DMS114 treated with DMSO at 0.1 percent for 48 hours (cell line): Measurements from ENCODE around the gene FAM171A1.
"Not testable (repeated sequence)": the region's sequence is repeated elsewhere in the genome, so short reads cannot be mapped to it uniquely, and the experiment has no call there.

Experiments
- DNase-seq: peaks from one replicate; lab custom pipeline; 2025; ENCODE audit not compliant: unreplicated experiment; lab: John Stamatoyannopoulos, UW

FAM171A1 gene

DNA sequence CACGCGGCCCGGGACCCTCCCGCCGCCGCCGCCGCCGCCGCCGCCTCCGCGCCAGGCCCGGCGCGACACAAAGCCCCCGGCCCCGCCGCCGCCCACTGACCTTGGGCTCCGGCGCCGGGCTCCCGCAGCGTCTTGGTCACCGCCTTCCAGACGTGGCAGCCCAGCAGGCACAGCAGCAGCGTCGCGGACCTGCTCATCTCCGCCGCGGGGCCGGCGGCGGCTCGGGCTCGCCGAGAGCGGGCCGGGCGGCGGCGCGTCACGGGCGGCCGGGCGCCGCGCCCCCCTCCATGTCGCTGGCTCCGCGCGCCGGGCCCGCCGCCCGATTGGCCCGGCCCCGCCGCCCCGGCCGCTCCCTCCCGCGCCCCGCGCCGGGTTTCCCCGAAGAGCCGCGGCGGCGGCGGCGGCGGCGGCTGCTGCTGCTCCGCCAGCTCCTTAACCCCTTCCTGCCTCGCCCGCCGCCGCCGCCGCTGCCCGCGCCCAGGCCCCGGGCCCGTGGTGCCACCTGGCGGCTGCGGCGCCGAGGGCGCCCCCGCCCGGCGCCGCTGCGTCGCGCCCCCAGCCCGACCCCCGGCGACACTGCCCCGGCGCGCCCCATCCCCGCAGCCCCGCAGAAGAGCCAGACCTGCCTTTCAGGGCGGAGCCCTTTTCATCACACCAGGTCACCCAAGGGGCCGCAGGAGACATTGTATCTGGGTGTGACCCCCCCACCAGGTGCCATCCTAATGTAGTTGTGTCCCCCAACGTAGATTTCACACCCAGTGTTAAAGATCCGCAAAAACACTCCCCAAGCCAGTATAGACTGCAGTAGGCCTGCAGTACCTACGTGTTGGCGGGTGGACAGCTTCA is at the start of gene FAM171A1:
Gene FAM171A1 (minus strand): TSS at position 434 of the 846 bp plus-strand sequence. CDS start 237 bp downstream, at position 197.
- peak; percentile 13 for DNase-seq

DNA sequence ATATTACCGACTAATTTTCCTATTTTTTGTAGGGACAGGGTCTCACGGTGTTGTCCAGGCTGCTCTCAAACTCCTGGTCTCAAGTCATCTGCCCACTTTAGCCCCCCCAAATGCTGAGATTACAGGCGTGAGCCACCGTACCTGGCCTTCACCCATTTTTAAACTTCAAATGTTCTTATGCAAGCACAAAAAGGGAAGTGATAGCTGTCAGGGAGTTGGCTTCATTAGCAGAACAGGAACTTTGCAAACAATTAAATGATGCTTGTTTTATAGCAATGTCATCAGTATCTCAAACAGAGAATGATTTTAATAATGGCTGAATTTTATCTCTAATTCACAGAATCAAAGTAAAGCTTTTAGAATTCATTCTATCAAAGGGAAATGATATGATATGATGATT is 49.8 kb upstream of the FAM171A1 start:
- no peak for DNase-seq

DNA sequence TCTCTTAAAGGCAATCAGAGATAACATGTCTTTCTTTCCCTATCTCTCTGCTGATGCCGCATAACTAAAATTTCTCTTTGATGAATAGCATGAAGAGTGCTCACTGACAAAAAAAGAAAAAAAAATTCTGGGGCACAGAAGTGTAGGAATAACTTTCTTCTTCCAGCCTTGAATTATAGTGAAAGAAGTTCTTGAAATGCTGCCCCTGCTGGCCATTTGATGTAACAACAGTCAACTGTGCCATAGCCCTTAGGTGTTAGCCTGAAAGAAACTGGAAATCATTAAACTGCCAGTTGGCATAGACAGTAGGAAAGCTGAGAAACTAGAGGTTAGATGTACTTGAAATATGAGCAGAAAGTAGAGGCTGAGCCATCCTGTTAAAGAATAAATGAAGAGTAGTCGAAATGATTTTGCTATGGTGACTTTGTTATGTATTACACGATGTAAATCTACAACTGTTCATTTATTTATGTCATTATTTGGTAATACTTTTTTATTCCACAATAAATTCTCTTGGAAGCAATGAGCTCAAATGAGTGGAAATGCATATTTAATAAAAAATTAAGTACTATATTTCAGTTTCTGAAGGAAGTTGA is 48.3 kb upstream of the FAM171A1 start:
- DNase-seq: peak; percentile 29

DNA sequence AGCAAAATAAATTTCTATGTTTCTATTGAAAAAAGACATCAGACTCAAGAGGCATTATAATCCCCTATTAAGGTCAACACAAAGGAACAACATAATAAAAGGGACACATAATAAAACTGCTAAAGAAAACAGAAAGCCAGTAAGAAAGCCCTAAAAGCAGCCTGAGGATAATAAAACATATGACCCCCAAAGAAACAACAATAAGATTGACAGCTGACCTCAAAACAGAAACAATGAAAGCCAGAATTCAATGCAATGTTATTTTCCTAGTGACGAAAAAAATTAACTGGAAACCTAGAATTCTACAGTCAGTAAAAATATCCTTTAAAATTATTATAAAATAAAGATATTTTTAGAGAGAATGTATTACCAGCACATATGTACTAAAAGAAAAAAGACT is 44.9 kb upstream of the FAM171A1 start:
- DNase-seq: no peak

DNA sequence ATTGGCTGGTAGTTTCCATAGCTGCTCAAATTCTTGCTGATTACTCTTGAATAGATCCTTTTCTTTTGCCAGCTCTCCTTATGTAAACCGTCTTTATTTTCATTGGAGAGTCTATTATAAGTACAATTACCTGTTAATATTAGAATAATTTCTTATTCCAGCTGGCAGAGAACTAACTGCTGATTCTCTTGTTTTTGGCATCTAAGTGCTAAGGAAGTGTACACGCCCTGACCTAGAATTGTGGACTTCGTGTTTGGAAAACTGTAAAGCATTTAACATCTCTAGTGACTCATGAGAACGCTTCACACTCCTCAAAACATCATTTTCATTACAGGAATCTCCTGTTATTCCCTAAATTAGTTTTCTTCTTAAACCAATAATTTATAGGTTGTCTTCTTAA is 39.9 kb upstream of the FAM171A1 start:
- DNase-seq: no peak

DNA sequence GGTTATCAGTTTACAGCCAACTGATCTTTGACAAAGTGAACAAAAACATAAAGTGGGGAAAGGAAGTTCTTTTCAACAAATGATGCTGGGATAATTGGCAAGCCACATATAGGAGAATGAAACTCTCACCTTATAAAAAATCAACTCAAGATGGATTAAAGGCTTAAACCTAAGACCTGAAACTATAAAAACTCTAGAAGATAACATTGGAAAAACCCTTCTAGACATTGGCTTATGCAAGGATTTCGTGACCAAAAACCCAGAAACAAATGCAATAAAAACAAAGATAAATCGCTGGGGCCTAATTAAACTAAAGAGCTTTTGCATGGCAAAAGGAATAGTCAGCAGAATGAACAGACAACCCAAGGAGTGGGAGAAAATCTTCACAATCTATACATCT is 38.3 kb upstream of the FAM171A1 start:
- not testable (repeated sequence) for DNase-seq

DNA sequence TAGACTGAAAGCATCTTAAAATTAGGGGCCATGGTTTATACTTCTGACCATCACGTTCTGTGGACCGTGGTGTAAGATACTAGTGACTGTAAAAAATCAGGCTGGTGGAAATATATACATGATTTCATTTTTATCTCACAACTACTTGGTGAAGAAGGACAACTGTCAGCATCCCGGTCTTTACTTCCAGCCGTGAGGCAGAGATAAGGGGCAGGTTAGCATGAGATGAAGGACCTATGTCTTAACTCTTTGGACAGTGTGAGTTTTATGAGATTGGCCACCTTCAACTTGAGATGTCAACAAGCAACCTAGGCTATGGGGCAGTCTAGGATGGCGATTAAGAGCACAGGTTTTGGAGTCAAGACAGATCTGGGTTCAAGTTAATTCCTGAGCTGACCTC is 37.5 kb upstream of the FAM171A1 start:
- no peak for DNase-seq

DNA sequence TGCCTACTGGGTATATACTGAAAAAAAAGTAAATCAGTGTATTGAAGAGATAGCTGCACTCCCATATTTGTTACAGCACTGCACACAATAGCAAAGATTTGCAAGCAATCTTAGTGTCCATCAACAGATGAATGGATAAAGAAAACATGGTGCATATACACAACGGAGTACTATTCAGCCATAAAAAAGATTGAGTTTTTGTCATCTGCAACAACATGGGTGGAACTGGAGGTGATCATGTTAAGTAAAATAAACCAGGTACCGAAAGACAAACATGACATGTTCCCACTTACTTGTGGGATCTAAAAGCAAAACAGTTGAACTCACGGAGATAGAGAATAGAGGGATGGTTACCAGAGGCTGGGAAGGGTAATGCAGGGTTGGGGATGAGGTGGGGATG is 34.2 kb upstream of the FAM171A1 start:
- DNase-seq: no peak

DNA sequence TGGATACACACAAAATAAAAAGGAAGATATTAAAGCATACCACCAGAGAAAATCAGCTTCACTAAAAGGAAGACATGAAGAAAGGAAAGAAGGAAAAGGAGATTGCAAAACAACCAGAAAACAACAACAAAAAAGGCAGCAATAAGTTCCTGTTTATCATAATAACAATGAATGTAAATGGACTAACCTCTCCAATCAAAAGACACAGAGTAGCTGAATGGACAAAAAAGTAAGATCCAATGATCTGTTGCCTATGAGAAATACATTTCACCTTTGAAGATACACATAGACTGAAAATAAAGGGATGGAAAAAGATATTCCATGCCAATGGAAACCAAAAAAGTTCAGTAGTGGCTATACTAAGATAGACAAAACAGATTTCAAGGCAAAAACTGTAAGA is 30.3 kb upstream of the FAM171A1 start:
- DNase-seq: no peak

DNA sequence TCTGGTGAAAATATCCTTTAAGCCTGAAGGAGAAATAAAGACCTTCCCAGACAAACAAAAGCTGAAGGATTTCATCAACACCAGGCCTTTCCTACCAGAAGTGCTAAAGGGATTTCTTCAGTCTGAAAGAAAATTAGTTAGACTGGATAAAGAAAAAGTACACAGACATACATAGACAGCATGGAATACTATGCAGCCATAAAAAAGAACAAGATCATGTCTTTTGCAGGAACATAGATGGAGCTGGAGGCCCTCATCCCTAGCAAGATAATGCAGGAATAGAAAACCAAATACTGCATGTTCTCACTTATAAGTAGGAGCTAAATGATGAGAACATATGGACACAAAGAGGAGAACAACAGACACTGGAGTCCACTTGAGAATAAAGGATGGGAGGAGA is 29.4 kb upstream of the FAM171A1 start:
- DNase-seq: not testable (repeated sequence)

DNA sequence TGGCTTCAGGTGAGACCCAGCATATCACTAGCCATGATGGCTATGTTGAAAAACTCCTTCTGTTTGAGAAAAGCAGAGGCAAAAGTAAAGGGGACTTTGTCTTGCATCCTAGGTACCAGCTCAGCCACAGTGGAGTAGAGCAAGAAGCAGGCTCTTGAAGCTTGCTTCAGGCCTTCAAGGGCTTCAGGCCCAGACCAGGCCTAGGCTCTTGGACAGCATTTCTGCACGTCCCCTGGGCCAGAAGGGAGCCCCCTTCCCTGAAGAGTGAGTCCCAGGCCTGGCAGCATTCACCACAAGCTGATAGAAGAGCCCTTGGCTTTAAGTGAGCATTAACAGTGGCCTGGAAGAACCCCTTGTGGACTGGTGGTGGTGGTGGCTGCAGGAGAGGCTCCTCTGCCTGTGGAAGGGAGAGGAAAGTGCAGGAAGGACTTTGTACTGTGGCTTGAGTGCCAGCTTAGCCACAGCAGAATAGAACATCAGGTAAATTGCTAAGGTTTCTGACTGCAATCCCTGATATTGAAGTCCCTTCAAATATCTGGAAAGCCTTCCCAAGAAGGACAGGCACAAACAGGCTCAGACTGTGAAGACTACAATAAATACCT is 28.1 kb upstream of the FAM171A1 start:
- DNase-seq: no peak

DNA sequence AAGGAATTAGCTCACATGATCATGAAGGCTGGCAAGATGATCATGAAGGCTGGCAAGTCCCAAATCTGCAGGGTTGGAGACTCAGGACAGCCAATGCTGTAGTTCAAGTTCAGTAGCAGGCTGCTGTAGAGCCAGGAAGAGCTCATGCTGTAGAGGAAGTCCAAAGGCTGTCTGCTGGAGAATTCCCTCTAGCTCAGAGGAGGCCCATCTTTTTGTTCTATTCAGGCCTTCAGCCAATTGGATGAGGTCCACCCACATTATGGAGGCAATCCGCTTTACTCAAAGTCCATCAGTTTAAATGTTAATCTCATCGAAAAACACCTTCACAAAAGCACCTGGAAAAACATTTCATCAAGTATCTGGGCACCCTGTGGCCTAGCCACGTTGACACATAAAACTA is 24.8 kb upstream of the FAM171A1 start:
- no peak for DNase-seq

DNA sequence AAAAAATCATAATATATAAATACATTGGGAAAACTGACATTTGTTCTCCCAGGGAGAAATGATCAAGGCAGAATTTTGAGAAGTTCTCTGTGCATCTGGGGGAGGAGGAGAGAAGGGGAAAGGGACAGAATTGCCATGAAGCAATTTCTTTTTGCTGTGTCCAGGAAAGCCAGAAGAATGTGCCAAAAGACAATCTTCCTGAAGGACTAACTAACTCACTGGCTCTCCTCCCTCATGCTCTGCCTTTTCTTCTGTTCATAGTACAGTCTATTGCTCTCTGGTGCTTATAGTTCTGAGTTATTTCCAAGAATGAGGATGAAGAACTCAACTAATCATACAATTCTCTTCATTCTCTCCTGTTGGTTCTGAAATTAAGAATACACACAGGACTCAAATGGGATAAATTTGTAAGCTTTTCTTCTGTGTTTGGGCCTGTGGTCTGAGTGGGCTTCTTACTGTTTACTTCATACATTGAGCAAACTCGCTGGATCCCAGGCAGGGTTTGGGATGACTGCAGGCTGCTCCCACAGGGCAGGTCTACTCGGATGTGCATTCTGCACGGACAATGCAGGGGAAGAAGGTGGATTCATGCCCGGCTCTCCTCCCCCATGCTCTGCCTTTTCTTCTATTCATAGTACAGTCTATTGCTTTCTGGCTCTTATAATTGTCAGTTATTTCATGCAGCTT is 22.2 kb upstream of the FAM171A1 start:
- no peak for DNase-seq

DNA sequence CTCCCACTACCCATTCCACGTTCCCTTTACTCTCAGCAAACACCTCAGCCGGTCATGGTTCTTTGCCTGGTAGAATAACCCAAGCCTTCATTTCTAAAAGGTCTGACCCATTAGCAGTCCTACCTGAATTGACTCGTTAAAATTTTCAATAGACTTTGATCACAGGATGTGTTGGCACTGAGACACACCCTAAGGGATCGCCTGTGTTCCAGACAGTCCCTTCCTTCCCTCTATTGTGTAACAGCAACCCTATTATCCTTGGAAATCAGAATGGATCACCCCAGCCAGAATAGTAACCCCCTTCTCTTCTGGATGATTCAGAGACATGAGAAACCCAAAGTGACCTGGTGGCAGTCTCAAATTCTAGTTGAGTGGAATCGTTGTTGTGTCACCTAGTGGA is 20.4 kb upstream of the FAM171A1 start:
- DNase-seq: no peak

DNA sequence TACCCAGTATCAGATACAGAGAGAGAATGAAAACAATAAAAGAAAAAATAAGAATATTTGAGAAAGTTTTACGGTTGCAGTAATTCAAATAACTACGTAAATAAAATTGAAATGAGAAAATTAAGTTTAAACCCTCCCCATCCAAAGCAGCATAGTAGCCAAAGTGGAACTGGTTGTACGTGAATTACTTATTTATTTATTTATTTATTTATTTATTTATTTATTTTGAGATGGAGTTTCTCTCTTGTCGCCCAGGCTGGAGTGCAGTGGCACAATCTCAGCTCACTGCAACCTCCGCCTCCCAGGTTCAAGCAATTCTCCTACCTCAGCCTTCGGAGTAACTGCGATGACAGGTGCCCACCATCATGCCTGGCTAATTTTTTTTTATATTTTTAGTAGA is 17.1 kb upstream of the FAM171A1 start:
- not testable (repeated sequence) for DNase-seq

DNA sequence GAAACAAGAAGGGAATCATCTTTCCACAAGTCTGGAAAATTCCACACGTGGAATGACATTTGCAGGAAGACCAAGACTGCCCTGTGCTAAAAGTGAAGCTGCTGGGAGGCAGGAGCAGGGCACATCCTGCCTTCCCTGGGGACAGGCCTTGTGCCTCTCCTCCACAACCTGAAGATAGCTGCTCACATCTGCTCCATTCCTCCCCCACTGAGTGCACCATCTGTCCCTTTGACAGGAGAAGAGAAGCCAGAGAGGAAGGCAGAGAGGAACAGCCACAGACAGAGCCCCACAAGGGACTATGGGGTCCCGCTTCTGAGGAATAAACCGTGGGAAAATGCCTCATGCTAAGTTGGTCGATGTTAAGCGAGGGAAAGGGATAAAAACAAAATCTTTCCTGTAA is 15.9 kb upstream of the FAM171A1 start:
- no peak for DNase-seq

DNA sequence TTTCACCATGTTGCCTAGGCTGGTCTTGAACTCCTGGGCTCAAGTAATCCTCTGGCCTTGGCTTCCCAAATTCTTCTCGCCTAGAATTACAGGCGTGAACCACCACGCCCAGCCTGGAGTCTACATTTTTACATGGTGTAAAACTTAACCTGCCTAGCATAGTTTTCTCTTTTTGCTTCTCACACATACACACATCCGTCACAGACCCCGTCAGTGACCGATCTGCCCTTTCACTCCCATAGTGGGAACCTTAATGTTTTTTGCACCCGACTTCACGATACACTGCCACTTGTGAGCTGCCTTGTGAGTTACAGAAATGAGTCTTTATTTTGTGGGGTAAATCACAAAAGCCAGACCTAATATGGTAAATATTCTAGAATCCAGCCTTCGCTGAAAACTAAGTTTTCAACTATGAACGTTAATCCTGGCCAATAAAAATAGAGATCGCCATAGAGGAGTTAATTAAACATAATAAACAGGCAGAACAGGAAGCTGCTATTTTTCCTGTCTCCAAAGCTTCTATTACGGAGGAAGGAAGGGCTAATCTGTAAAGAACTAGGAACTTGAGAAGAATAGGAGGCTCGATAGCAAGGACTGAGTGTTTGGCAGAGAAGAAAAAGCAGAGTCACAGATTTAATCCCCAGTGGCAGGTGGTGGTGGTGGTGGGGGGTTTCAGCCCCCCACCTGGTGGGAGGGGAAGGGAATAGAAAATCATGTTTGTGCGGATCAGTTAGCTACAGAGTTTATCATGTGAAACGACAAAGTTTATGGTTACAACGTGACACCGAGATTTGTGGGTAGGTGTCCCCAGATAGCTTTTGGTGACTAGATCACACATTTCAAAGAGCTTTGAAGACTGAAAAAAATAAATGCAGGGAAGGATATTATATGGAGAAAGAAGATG is 14.7 kb upstream of the FAM171A1 start:
- DNase-seq: no peak

DNA sequence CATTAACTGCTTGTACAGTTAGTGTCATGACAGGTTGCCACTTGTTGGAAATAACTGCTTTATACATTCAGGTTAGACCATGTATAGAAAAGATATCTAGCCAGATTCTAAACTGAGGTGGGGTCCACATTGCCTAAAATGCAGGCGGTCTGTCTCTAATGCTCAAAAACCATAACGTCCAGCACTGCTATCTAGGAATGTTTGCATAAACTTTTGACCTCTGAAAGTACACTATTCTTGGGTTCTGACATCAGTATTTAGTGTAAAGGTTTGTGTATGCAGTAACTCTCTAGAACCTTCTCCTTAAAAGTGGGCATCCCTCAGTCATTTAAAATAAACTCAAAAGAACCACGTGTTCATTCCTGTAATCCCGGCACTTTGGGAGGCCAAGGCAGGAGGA is 10.3 kb upstream of the FAM171A1 start:
- no peak for DNase-seq

DNA sequence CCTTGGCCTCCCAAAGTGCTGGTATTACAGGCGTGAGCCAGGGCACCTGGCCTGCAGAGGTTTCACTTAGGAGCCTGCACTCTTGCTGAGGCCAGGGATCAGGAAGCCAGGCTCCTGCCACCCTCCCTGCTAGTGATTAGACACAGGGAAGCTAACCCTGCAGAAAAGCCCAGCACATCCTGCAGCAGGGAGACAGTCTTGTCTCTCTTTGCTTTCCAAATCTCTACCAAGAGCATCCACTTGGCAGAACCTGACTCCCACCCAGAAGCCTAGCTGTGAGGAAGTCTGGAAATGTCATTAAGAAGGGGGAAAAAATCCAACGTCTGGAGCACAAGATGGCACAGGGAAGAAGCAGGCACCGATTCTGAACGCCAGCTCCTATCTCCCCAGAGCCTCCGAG is 8.0 kb upstream of the FAM171A1 start:
- DNase-seq: no peak

DNA sequence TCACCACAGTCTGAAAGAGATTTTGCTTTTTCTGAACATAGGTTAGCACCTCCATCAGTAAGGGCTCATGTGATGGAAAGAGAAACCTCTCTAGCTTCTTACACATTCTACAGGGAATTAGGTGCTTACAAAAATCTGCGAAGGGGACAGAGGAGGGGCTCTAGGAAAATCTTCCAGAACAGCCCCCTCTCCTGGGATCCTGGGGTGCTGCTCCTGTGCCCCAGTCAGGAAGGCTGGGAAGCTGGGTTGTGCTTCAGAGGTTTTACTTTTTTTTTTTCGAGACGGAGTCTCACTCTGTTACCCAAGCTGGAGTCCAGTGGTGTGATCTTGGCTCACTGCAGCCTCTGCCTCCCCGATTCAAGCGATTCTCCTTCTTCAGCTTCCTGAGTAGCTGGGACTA is 7.5 kb upstream of the FAM171A1 start:
- DNase-seq: no peak

DNA sequence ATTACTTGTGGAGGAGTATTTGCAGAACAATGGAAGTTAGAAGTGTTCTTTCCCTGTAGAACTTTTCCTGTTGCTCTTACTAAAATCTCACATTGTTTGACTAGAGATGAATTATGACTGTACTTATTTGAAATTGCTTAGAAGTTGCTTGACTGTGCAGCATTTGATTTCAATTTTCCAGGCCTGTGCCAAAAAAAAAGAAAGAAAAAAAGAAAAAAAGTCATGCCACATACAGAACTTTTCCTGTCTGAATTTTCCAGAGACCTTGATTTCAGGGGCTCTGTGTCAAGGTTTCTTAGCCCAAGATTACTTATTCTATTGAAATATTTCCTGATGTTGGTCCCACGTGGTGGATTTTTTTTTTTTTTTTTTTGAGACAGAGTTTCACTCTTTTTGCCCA is 3.5 kb upstream of the FAM171A1 start:
- no peak for DNase-seq
